Mucosa of descending colon (tissue), 3 donors: ENCODE data around the gene FOXO6. TPM values are rescaled to one million over a fixed set of nuclear protein-coding genes. Genes with fewer than 3 reads are reported as not detected.

ENCODE experiments used
- ATAC-seq: fragments of 200-7000 bp; cut with Tn5 transposase; one replicate; pipeline ENCODE4 v1.9.1; 2020; ENCODE audit warnings: mild to moderate bottlenecking, moderate library complexity
- DNase-seq, 3 donors: peaks; one replicate each; pipeline ENCODE4 v3.0.0-alpha.2; 2020
- H3K36me3 ChIP-seq: fragments of 200-600 bp; one replicate; pipeline ENCODE4 v1.8.0; 2021; ENCODE audit warnings: low read depth, mild to moderate bottlenecking
- H3K4me1 ChIP-seq: fragments of 200-600 bp; one replicate; pipeline ENCODE4 v1.8.0; 2021; ENCODE audit warnings: low read depth, mild to moderate bottlenecking
- H3K4me3 ChIP-seq: fragments of 200-600 bp; one replicate; pipeline ENCODE4 v1.8.0; 2021; ENCODE audit warnings: mild to moderate bottlenecking
- H3K9me3 ChIP-seq: fragments of 200-600 bp; one replicate; pipeline ENCODE4 v1.8.0; 2021; ENCODE audit warnings: mild to moderate bottlenecking
- intact Hi-C, 2 donors: fragments of 100-400 bp; cut with DNase I in 1 of 2; cut with micrococcal nuclease in 1 of 2; formaldehyde crosslinking; loops; one replicate each; pipeline versions ENCODE4 v1.11.0 to v1.11.1; 2022; cut with DNase I, micrococcal nuclease
- total RNA-seq, 3 donors: library from RNA; stranded (reverse); fragmentation: NEBNext Ultra II Directional in 2 of 3; extraction: Animal tissue kit (Norgen Biotek cat#: 25700) in 2 of 3; gene quantifications; one replicate each; pipeline versions ENCODE4 v1.2.1 to v1.2.4, GENCODE V29; 2021 to 2023
- TF ChIP-seq, protein P1 (sequence below): fragments of 200-600 bp; IDR thresholded peaks from one replicate; pipeline ENCODE4 v1.8.0; 2022; ENCODE audit warnings: antibody characterized with exemption, mild to moderate bottlenecking
- donor health status: DM: no; HTN: no; CAD: no; lungs with moderate emphysema.
- donor health status: DM: no; HTN: no; CAD: no.
- donor health status: DM: no; HTN: yes; CAD: no.

The FOXO6 gene
- total RNA-seq, 3 donors from 2014 or later = 0.65 to 2.0 (median 0.72) TPM

- DNase-seq = no peak
- no peaks in the 10 kb centered on the region for H3K36me3 ChIP-seq
- no peak for ATAC-seq
- TF ChIP-seq, protein P1, sequence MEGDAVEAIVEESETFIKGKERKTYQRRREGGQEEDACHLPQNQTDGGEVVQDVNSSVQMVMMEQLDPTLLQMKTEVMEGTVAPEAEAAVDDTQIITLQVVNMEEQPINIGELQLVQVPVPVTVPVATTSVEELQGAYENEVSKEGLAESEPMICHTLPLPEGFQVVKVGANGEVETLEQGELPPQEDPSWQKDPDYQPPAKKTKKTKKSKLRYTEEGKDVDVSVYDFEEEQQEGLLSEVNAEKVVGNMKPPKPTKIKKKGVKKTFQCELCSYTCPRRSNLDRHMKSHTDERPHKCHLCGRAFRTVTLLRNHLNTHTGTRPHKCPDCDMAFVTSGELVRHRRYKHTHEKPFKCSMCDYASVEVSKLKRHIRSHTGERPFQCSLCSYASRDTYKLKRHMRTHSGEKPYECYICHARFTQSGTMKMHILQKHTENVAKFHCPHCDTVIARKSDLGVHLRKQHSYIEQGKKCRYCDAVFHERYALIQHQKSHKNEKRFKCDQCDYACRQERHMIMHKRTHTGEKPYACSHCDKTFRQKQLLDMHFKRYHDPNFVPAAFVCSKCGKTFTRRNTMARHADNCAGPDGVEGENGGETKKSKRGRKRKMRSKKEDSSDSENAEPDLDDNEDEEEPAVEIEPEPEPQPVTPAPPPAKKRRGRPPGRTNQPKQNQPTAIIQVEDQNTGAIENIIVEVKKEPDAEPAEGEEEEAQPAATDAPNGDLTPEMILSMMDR = no peak
- H3K4me1 ChIP-seq = no peaks in the 10 kb centered on the region
- intact Hi-C loops = loop anchor here in 1 of 2 donors (10.0 kb wide), 1 partner anchor 146 kb away; no protein-coding TSS in a partner anchor
- no peak overlapping the region for H3K4me3 ChIP-seq
- H3K9me3 ChIP-seq = no peaks in the 10 kb centered on the region
Measured at GRCh38 chr1:41410462-41410861, 49.2 kb downstream of the FOXO6 start.

- TF ChIP-seq, protein P1 = no peak
- intact Hi-C loops = loop anchor here in 1 of 2 donors (10.0 kb wide), 1 partner anchor 146 kb away; no protein-coding TSS in a partner anchor
- Histone ChIP-seq H3K4me1 (no peaks in the 10 kb centered on the region), H3K36me3 (no peaks in the 10 kb centered on the region), H3K4me3 (no peak overlapping the region), H3K9me3 (no peaks in the 10 kb centered on the region)
- ATAC-seq (no peak), DNase-seq (no peak)
Measured at GRCh38 chr1:41411229-41411628, 50.0 kb downstream of the FOXO6 start.

- DNase-seq = no peak
- intact Hi-C loops = loop anchor here in 1 of 2 donors (10.0 kb wide), 1 partner anchor 148 kb away; no protein-coding TSS in a partner anchor
Measured at GRCh38 chr1:41412748-41413147, 51.5 kb downstream of the FOXO6 start.

GRCh38 chr1:41413748-41414281 is 52.6 kb downstream of the FOXO6 start:
- Histone ChIP-seq H3K9me3 (no peaks in the 10 kb centered on the region), H3K4me1 (peaks cover 3% of the 10 kb centered on the region), H3K36me3 (no peaks in the 10 kb centered on the region), H3K4me3 (no peak overlapping the region)
- TF ChIP-seq, protein P1 = no peak
- intact Hi-C loops = loop anchor here in 1 of 2 donors (10.0 kb wide), 1 partner anchor 149 kb away; no protein-coding TSS in a partner anchor
- ATAC-seq (no peak), DNase-seq (no peak)

More at GRCh38 chr1:41412748-41413147, 51.5 kb downstream of the FOXO6 start:
- TF ChIP-seq, protein P1 = no peak
- Histone ChIP-seq H3K9me3 (no peaks in the 10 kb centered on the region), H3K4me1 (no peaks in the 10 kb centered on the region), H3K4me3 (no peak overlapping the region), H3K36me3 (no peaks in the 10 kb centered on the region)
- ATAC-seq = no peak

GRCh38 chr1:41414296-41414695 is 53.1 kb downstream of the FOXO6 start:
- intact Hi-C loops = loop anchor here in 1 of 2 donors (10.0 kb wide), 1 partner anchor 149 kb away; no protein-coding TSS in a partner anchor
- TF ChIP-seq, protein P1 = no peak

More at GRCh38 chr1:41414296-41414695, 53.1 kb downstream of the FOXO6 start:
- Histone ChIP-seq H3K36me3 (no peaks in the 10 kb centered on the region), H3K4me1 (peaks cover 3% of the 10 kb centered on the region), H3K4me3 (no peak overlapping the region), H3K9me3 (no peaks in the 10 kb centered on the region)
- no peak for DNase-seq
- ATAC-seq = no peak
